Astrocyte of the spinal cord (primary cell): ENCODE results near the gene NEK9.

Source experiments
- DNase-seq: peaks from one replicate; pipeline ENCODE4 v3.0.0; 2011; ENCODE audit warnings: low read depth, low spot score
- H3K4me3 ChIP-seq: 2 replicates; pipeline ENCODE4 v1.5.1; 2011; ENCODE audit warnings: low read depth, mild to moderate bottlenecking, low read length, moderate library complexity
- CTCF ChIP-seq: IDR thresholded peaks from 2 replicates; pipeline ENCODE4 v1.5.1; 2012; ENCODE audit warnings: low read depth, mild to moderate bottlenecking, low read length, inconsistent platforms
- in situ Hi-C: cut with HindIII; loops from 2 replicates; pipeline ENCODE4 v1.10.0; 2017; ENCODE audit warnings: low sequenced_read_pairs

The NEK9 gene

DNA sequence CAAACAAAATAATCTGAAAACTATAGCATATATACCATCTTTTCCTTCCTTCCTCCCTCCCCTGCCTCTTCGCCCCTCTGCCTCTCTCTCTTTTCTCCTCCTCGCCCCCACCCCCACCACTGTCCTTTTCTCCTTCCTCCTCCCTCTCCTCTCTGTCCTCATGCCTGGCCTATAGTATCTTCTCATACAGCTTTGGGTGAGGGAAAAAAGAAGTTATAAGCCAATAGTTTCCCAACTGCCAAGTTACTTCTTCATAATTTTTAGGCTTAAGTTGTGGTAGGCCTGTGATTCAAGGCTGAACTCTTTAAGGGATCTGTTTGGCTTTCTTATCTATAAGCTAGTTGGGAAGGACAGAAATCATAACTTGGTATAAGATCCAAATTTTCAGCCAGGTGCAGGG is 40.5 kb upstream of the NEK9 start:
- H3K4me3 ChIP-seq, result no peak overlapping the region
- TF ChIP-seq CTCF, result no peak
- no peak for DNase-seq
- in situ Hi-C loops, result no loop called here

DNA sequence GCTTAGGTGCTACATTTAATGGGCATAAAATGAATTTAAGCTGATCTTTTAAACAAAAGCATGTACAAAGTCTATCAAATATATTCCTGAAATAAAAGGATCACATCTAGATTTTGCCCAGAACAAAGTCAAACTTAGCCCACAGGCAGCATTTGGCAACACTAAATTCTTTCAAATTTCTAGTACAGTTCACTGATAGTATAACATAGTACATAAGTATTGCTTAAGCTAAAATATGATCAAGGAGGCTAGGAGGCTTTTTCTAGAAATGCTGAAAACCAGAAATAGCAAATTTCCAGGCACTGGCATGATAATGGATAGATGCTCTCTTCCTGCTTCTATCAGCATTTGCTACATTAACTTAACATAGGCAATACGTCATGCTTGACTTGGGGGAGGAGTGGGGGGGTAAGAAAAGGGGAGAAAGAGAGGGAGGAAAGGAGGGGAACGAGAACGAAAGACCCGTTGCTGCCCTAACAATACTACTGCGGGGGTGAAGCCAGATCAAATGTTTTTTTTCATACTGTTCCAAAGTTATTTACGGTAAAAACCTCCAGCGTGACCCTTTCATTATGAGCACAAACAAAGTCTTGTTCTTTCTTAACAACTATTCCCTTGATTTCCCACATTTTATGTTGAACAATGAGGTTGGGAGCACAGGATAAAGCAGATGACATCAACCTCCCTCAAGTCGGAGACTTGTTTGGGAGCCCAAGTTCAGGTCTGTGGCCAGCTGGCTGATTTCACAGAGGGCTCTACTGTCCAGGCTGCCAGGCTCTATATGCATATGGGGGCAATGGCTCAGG is 38.9 kb upstream of the NEK9 start:
- no peak overlapping the region for H3K4me3 ChIP-seq
- TF ChIP-seq CTCF, result no peak
- DNase-seq, result peak; percentile 29
- in situ Hi-C loops, result no loop called here

GRCh38 chr14:75164809-75165208 is 38.0 kb upstream of the NEK9 start:
- H3K4me3 ChIP-seq, result no peak overlapping the region
- no peak for TF ChIP-seq CTCF
- in situ Hi-C loops, result no loop called here
- DNase-seq, result no peak

DNA sequence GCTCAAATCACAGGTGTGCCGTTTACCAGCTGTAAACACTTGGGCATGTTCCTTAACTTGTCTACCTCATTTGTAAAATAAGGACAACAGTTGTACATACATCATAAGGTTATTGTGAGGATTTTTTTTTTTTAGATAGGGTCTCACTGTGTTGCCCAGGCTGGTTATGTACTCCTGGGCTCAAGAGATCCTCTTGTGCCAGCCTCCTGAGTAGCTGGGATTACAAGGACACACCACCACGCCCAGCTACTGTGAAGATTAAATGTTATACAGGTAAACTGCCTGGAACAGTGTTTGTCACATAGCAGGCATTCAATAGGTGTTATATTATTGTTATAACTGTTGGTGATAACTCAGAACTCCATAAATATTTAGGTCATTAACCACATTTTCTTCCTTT is 36.8 kb upstream of the NEK9 start:
- in situ Hi-C loops, result no loop called here
- H3K4me3 ChIP-seq, result no peak overlapping the region
- no peak for DNase-seq
- TF ChIP-seq CTCF, result no peak

DNA sequence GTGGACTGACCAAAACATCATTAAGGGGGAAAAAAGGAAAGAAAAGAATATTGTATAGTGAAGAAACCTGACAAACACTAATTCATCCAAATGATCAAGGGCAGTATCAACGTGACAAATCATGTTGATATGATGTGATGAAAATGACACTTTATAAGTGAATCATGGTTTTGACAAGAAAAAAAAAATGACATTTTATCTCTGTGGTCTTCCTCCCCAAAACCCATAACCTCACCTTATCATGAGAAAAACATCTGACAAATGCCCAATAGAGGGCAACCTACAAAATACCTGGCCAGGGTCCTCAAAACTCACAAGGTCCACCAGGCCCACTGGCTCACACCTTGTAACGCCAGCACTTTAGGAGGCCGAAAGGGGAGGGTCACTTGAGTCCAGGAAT is 35.8 kb upstream of the NEK9 start:
- in situ Hi-C loops, result no loop called here
- no peak overlapping the region for H3K4me3 ChIP-seq
- DNase-seq, result no peak
- TF ChIP-seq CTCF, result no peak

DNA sequence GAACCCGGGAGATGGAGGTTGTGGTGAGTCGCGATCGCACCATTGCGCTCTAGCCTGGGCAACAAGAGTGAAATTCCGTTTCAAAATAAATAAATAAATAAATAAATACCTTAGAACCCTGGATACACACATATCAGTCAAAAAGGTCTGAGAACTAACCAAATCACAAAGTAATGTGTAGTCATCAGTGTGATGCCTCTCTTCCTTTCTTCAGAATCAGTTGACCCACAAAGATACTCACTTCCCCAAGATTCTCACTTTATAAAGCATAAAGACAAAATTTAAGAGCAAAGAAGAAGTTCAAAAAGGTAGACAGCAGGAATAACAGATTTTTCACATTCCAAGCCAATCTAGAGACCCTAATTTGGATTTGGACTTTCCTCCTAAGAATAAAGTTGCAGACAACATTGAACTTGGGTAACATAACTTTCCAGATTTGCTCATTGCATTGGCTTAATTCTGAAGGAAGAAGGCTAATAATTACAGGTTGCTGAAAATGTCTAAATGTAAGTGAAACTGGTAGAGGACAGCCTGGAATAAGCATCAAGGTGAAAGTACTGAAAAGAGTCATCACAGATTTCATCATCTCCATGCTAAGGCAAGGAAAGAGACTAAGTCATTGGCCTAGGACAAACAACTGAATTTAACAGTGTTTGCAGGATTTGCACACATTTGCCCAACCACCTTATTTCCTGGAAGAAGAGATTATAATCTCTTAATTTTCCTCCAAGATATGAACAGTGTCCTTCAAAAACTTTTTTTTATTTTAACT is 32.2 kb upstream of the NEK9 start:
- in situ Hi-C loops, result no loop called here
- DNase-seq, result no peak
- TF ChIP-seq CTCF, result no peak

More for the DNA sequence above, 32.2 kb upstream of the NEK9 start:
- H3K4me3 ChIP-seq, result no peak overlapping the region
